Stimulated activated CD4-positive, alpha-beta T cell treated with anti-CD3 and anti-CD28 coated beads, TNF-alpha, amount 100 ng/mL, for 1 hour (primary cell): ENCODE data around the gene PAPPA.

Experiments
- DNase-seq, 3 donors: peaks; one replicate each; pipeline ENCODE4 v3.0.0-alpha.2; 2020; ENCODE audit warnings: low read depth in 3 of 3, low spot score in 1 of 3

PAPPA gene

GRCh38 chr9:116275418-116276195 is 122.0 kb downstream of the PAPPA start:
- no peak for DNase-seq

DNA sequence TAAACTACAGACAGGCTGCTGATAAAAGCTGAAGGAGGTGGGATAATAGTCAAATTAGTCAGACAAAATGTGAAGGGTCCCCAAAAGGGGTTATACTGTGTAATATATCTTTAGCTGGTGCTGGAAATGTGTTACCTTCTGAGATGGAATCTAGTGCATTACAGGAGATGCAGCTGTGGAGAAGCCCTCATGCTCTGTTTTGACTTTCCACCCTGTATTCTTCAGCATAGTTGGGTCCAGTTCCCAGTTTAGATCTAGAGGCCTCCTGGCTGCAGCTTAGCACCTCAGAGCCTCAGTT is 122.6 kb downstream of the PAPPA start:
- no peak for DNase-seq

- DNase-seq: no peak
Observed at GRCh38 chr9:116276651-116277121, 123.1 kb downstream of the PAPPA start.

GRCh38 chr9:116278326-116278725 is 124.7 kb downstream of the PAPPA start:
- DNase-seq: no peak

DNA sequence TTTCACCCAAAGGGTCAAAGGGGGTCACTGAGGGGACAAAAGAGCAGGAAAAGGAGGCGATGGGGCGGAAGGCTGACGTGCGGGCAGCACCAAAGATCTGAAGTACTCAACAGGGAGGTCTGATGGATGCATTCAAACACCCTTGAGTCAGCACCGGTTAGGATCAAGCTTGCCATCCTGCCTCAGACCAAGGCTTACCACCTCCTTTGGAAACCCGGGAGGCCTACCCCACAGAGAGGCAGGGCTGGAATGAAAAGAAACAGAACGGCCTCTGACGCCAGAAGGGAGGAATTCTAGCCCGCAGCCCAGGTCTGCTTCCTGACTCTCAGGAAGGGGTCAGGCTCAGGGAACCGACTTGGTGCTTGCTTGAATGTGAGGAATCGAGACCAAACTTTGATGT is 125.6 kb downstream of the PAPPA start:
- no peak for DNase-seq

DNA sequence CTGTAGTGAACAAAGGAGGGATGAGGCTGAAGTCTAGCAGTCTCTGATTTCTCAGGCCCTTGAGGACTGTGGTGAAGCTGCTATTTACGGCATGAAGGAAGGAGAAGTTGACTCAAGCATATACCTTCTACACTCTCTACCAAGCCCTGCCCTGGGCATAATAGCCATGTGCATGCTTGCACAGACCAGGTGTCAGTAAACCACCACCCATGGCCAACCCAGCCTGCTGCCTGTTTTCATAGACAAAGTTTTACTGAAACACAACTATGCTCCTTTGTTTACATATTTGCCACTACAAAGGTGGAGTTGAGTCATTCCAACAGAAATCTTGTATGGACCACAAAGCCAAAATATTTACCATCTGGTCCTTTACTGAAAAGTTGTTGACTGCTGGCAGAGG is 126.9 kb downstream of the PAPPA start:
- no peak for DNase-seq

DNA sequence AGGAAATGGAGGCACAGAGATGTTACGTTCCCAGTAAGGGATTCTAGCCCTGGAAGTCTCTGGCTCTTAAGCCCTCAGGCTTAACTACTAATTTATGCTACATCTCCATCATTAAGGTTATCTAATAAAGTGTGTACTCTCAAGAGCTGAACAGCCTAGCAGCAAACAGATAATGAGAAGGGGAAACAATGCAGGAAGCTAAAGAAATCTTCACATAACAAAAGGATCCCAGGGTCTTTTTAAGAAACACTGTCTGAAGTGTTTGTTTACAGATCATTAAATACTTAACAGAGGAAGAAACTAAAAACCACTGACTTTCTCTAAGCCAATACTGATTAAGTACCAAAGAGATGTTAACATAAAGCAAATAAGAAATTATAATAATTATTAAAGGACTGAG is 129.0 kb downstream of the PAPPA start:
- no peak for DNase-seq

DNA sequence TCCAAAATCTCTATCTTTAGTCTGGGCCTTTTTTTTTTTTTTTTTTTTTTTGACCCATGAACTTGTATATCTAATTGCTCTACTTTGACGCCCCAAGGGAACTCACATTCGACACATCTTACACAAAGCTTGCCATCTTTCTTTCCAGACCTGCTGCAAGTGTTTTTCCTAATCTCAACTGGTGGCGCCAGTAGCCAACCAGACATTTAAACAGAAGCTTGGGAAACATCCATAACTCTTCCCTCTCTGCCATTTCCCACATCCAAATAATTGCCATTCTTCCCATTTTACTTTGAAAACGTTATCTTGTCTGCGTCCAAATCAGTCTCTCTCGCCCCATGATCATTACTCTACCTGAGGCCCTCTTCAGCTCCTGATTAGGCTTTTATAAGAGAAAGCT is 130.9 kb downstream of the PAPPA start:
- no peak for DNase-seq

- DNase-seq: no peak
Observed at GRCh38 chr9:116285320-116285719, 131.7 kb downstream of the PAPPA start.

DNA sequence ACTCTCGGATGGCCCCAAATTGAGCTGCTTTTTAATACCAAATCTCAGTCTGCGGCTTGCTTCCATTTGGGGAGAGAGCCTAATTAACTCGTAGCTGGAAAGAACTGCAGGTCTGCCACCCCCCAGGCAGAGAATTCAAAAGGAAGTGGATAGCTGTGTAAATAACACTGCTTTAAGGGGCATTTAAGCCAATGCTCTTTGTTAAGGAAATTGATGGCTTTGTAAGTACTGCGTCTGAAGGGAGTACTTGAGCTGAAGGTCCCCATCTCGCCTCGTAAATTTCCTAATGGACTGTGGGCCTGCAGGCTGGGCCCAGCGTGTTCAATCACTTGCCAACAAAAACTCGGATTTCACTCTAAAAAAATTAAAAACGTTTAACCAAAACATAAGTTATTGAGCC is 132.7 kb downstream of the PAPPA start:
- no peak for DNase-seq

DNA sequence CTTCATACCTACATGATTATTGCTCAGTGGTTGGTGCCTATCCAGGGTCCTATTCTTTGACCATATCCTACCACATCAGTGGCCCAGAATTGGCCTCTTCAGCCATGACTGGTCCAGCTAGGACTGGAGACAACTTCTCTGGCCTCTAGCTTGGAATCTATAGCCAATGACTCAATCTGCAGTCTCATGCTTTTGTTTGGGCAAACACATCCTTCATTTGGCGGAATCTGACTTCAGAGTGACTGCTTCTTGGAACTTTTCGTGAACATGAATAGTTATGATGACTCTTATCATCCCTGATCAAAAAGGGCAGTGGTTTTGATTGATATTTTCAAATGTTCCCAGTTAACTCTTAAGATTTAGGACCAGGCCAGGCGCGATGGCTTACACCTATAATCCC is 134.1 kb downstream of the PAPPA start:
- DNase-seq: no peak

DNA sequence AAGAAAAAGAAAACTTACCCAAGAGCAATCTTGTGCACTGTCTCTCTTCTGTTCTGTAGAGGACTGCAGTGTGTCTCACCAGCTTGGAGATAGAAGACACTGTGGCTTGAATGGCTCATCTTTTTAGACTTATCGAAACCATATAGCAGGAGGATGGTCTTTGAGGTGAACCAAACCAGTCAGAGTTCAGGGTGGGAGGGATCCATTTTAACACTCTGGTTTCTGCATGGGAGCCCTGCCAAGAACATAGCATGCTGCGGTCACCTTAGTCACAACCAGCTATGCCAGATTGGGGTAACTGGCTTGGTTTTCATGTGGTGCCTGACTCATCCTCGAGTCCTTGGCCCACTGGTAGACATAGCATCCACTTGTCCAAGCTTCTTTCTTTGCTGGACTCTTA is 135.1 kb downstream of the PAPPA start:
- DNase-seq: no peak

GRCh38 chr9:116297346-116297745 is 143.8 kb downstream of the PAPPA start:
- DNase-seq: no peak

GRCh38 chr9:116298249-116298648 is 144.7 kb downstream of the PAPPA start:
- DNase-seq: no peak

DNA sequence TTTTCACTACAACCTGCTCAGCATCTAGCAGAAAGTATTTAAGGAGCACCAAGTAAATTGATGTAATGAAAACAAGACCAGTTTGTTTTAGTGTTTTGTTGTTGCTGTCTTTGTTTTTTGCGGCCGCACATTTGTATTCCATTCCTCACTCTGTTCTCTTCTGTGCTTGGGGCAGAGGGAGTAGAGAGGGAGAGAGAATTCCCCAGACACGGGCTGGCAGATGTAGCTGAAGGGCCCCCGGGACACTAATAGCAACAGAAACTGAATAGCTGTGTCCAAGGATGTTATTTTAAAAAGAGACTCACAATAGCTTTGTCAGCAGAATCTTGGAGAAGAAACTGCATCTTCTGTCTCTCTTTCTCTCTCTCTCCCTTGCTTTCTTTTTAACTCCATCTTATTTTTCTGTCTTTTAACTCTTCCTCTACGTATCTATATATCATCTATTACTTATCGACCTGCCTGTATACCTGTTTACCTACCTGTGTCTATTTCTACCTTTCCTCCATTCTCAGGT is 145.3 kb downstream of the PAPPA start:
- DNase-seq: no peak

GRCh38 chr9:116300360-116300870 is 146.8 kb downstream of the PAPPA start:
- no peak for DNase-seq

DNA sequence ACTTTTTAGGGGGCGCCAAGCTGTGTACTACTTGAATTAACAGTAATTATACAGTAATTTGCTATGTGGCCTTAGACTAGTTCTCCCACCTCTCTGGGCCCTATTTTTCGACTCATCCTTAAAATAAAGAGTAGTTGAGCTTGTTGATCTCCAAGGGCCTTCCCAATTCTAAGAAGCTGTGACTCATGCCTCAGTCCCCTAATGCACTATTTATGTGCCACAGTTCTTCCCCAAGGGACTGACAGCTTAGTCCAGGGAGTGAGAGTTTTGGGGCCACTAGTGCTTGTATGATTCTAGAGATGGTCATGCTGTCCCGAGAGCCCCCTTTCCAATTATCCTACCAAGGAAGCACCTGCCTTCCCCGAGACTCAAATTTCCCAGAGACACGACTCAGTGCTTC is 149.7 kb downstream of the PAPPA start:
- no peak for DNase-seq

DNA sequence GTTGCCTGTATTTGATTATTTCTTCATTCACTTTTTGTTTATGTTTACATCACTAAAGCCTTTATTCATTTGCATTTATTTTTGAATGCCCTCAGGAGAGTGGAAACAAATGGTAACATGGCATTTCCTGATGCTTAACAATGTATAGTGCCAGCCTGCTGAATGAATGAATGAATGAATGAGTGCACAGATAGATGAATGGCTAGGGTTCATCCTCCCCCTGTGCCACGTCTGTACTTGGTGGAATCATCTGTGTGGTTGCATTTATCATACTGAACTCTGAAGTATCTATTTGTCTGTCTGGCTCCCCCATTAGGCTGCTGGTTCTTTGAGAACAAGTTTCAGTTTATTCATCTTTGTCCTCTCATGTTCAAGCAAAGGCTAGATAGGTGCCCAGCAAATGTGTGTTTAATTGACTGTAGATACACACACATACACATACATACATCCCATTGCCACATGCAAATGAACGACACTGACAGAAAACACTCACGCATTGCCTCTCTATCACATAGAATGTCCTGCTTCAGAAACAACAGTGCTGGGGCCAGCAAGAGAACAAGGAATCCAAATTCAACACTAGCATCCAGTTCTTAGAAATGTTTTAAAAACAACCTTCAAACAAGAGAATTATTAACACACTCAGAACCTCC is 150.4 kb downstream of the PAPPA start:
- no peak for DNase-seq

GRCh38 chr9:116304761-116305160 is 151.2 kb downstream of the PAPPA start:
- DNase-seq: no peak

- no peak for DNase-seq
Observed at GRCh38 chr9:116308076-116308475, 154.5 kb downstream of the PAPPA start.

- no peak for DNase-seq
Observed at GRCh38 chr9:116309900-116310611, 156.5 kb downstream of the PAPPA start.

GRCh38 chr9:116312221-116312620 is 158.6 kb downstream of the PAPPA start:
- no peak for DNase-seq
